Fibroblast of skin of right quadriceps (primary cell): ENCODE measurements around the gene CSNK1D.

Experiments used
- DNase-seq: peaks from one replicate; pipeline ENCODE4 v3.0.0-alpha.2; 2013

The CSNK1D gene

DNA sequence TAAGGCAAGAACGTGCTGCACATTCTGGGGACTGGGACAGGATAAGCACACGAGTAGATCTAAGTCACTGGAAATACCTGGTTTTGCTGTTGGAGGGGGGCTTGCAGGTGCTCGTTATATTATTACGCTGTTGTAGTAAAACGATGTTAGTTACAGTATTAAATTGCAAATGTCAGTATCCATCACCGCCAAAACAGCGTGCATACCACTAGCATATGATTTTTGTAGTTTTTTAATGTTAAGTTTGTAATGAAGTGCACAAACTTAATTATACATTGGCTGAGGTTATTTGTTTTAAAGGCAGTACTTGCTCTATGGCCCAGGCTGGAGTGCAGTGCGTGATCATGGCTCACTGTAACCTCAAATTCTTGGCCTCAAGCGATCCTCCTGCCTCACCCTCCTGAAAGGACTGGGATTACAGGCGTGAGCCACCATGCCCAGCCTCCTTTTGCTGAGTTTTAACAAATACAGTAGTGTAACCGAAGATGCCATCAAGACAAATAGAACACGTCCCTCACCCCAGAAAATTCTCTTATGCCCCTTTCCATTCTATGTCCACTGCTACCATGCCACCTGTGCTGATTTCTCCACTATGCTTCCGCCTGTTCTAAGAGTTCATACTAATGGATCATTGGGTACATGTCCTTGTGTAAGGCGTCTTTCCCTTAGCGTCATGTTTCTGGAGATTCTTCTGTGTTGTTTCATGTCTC is 20.7 kb upstream of the CSNK1D start:
- no peak for DNase-seq

DNA sequence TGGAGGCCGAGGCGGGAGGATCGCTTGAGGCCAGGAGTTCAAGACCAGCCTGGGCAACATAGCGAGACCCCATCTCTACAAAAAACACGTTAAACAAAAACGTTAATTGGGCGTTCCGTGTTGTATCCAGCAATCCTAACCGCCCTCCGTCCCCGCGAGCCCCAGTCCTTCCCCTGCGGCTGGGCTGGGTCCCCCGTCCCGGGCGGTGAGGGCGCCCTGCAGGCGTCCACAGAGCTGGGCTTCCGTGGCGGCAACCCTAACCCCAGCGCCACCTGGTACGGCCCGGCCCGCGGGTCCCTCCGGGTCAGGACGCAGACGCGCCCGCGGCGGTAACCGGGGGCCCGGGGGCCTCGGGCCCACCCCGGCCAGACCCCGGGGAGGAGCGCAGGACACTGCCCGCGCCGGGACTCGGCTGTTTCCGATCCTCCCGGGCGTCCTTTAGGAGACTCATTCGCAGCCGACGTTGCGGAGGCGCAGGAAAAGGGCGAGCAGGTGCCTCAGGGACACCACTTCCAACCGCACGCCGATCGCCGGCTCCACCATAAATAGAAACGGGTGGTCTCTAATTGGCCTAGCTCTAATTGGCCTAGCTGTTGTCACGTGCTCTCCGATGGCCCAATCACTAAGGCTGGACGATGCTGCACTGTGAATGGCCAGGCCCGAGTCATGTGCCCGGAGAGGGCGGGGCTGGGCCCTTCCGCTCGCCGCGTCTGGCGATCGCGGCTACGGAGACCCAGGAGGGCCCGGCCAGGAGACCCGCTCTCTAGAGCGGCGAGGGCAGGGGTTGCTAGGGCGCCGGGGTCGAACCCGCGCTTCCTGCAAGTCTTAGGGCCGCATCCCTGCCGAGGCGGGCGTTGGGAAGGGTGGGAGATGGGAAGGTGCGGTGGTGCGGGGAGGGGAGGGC is 19.0 kb upstream of the CSNK1D start:
- peak; percentile 98 for DNase-seq

DNA sequence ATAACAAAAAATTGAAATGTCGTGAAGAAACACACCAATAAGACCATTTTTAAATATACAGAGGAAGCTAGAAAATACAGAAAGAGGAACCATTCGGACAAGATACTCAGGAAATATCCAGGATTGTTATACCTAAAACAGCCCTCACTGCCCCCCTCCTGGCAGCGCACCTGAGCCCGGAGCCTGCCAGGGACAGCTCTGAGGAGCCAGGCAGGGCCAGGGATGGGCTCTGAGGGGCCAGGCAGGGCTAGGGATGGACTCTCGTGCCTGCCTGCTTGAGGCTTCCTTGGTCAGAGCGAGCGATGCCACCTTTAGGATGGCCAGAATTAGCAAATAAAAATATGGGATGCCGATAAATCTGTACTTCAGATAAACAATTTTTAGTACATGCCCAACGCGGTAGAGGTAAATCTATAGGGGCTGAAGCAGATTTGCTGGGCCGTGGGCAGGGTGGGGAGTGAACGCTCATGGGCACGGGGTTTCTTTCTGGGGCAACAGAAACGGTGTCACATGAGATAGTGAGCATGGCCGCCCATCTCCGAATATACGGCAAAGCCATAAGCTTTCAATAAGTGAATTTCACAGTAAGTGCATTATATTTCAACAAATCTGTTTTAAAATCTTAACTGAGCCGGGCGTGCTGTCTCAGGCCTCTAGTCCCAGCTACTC is 18.2 kb upstream of the CSNK1D start:
- no peak for DNase-seq

DNA sequence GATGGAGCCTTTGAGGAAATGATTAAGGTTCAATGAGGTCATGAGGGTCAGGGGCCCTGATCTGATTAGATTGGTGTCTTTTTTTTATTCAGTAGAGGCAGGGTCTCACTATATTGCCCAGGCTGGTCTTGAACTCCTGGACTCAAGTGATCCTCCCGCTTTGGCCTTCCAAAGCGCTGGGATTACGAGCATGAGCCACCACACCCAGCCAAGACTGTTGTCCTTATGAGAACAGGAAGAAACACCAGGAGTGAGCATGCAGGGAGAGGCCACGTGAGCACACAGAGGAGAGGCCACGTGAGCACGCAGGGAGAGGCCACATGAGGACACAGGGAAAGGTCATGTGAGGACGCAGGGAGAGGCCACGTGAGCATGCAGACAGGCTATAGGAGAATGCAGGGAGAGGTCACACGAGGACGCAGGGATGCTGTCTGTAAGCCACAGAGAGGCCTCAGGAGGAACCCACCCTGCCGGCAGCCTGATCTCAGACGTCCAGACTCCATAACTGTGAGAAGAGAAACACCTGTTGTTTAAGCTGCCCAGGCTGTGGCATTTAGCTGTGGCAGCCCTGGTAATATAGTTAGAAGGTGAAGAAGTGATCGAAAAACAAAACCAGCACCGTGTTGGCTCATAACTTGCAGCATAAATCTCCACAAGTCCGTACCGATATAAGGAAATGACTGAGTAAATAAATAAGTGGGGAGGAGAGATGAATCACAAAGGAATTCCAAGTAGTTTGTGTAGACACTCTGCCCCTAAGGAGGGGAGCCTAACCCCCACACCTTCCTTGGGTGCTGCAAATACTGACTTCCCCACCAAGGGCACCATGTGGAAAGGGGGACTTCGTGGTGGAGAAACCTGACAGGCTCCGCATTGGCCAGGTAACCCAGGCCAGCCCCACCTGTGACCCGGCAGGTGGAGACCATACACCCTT is 14.6 kb upstream of the CSNK1D start:
- peak; percentile 39 for DNase-seq

DNA sequence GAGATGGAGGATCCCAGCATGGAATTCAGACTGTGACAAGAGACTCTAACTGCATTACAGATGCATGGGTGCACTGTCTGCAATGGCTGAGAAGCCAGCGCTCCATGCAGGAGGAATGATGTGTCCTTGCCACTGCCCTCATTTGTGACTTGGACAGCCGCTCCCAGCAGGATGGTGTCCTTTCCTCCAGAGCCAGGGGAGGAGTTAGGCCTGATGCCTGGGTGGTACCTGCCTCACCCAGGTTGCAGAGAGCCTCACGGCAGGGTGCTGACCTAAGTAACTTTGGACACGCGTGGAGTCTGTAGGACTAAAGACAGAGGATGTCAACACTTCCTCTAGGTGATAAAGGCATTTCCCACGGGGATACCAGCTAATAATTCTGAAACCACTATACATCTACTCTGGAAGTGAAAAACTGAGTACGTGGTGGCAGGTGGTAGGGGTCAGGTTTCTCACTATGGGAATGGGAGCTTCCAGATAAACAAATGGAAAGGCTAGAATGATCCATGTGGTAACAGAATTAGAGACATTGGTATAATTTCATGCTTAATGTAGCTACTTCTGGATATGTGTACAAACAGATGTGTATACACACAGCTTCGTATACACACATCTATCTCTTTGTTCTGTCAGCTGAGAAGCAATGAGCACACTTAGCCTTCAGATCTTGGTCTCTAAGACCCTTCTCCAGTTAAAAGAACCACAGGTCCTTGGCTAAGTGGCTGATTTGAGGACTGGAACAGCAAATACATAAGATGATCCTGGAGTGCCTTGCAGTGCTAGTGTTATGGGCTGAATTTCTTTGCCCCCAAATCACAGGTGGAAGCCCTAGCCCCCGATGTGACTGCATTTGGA is 13.7 kb upstream of the CSNK1D start:
- no peak for DNase-seq

DNA sequence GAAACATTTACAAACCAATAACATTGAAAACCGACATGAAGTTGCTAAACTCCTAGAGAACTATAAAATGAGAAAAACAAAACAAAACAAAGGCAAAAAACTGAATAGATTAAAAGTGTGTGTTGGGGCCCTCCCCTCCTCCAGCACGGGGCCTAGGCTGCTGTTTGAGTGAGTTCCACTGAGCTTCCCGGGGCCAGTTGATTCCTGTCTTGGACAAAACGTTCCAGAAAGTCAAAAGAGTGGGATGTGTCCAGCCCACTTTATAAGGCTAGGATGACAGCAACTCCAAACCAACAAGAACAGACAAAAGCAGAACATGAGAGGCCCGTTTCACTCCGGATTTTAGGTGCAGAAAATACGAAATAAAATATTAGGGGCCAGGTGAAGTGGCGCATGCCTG is 11.6 kb upstream of the CSNK1D start:
- DNase-seq: no peak

DNA sequence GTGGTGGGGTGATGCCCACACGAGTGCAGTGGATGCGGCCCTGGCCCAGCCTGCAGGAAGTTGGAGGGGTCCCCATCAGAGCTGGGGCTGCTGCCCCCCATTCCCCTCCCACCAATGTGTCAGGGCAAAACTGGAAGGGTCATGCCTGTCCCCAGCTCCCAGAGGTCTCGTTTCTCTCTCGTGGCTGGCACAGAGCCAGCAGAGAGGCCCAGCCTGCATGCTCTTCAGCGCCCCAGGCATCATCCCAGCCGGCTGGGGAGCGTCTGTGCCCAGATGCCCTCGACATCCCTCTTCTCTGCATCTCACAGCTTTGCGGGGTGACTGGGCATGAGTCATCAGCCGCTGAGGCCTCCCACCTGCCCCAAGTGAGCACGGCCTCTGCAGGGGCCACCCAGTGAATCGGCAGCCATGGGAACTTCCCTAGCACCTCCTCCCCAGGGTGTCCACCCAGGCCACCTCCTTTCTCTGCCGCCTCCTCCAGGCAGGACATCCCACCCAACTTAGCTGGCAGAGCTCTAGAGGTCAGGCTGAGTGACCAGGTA is 9.8 kb upstream of the CSNK1D start:
- peak; percentile 53 for DNase-seq

DNA sequence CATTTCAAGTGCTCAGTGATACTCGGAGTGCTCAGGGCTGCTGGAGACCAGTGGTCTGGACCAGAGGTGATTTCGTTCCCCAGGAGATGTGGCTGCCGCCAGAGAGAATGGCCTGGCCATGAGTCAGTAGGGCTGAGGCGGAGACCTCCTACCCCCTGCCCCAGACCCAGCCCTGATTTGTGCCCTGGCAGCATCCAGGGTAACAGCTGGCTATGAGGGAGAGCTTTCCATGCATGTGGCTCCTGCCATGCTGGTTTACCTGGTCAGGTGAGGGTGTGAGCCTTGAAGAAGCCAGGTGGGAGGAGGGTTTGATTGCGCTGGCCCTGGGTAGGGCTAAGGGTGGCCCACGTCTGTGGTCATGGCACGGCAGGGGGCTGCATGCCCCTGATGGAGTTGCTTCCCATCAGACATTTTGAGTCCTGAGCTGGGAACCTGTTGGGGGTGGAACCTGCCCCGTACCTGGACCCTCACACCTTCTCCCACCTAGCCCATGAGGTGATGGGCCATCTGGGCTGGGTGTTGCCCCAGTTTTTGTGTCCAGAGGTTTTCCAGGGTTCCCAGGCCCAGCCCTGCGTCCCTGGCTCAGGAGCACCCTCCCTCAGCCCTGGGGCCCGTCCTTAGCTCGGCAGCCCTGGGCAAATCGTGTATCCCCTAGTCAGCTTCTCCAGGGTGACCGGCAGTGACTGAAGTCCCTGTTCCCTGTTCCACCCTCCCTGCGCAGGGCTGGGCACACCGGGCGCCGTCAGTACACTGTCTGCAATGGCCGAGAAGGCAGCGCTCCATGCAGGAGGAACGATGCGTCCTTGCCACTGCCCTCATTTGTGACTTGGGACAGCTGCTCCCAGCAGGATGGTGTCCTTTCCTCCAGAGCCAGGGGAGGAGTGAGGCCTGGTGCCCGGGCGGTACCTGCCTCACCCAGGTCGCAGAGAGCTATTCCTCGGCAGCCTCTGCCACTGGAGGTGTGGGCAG is 9.0 kb upstream of the CSNK1D start:
- no peak for DNase-seq

DNA sequence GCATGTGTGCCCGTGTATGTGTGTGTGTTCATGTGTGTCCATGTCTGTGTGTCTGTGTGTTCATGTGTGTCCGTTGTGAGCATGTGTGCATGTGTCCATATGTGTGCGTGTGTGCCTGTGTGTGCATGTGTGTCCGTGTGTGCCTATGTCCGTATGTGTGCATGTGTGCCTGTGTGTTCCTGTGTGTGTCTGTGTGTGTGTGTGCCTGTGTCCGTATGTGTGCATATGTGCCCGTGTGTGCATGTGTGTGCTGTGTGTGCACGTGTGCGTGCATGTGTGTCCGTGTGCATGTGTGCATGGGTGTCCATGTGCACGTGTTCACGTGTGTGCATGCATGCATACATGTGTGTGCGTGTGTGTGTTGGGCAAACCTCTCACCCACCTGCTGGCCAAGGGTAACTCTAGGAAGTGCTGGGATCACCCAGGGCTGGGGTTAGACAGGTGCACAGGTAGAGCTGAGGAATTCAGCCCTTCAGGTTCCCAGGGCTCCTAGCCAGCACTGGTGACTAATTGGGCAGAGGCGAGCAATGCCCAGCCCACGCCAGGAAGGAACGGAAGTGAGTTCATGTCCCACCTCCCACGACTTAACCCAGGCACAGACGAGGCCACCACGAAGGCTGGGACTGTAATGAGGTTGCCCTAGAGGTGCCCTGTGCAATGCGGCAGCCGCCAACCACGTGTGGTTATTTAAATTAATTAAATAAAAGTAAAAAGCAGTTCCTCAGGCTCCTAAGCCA is 8.2 kb upstream of the CSNK1D start:
- no peak for DNase-seq

DNA sequence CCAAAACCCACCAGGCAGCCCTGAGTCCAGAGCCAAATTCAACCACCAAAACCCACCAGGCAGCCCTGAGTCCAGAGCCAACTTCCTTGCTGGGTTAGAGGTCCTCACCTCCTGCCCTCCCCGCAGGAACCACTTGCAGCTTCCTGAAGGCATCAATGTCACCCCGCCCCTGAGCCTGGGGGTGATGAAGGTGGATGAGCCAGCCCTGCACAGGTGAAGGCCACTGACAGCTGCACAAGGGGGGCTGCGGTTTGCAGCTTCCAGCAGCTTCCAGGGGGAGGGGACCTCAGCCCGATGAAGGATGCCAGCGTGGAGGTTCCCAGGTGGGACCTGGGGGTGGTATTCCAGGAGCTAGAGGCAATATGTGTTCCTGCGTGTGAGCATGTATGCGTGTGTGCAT is 7.6 kb upstream of the CSNK1D start:
- no peak for DNase-seq

DNA sequence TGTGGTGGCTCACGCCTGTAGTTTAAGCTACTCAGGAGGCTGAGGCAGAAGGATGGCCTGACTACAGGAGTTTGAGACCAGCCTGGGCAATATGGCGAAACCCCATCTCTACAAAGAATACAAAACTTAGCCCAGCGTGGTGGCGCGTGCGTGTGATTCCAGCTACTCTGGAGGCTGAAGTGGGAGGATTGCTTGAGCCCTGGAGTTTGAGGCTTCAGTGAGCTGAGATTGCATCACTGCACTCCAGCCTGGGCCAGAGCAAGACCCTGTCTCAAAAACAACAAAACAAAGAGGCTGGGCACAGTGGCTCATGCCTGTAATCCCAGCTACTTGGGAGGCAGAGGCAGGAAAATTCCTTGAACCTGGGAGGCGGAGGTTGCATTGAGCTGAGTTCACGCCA is 7.0 kb upstream of the CSNK1D start:
- DNase-seq: no peak

DNA sequence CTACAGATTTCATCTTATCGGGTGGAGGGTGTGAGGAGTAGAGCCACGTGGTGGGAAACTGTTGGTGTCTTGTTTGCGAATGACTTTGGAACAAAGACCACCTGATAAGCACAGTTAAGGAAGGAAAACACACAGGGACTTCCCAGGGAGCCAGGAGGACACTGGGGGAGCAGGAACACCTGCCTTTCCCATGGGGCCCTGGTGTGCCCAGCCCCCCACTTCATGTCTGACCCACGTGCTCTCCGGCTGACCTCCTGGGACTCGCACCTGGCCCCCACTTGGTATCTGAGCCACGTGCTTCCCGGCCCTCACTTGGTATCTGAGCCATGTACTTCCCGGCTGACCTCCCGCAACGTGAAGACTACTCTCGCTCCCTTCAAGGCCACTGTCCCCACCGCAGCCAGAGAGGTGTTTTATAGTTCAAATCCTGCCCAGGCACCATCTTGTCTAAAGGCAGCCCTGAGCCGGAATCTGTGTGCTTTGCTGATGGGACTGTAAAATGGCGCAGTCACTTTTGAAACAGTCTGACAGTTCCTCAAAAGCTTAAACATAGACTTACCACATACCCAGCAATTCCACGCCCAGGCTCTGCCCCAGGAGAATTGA is 5.4 kb upstream of the CSNK1D start:
- no peak for DNase-seq

DNA sequence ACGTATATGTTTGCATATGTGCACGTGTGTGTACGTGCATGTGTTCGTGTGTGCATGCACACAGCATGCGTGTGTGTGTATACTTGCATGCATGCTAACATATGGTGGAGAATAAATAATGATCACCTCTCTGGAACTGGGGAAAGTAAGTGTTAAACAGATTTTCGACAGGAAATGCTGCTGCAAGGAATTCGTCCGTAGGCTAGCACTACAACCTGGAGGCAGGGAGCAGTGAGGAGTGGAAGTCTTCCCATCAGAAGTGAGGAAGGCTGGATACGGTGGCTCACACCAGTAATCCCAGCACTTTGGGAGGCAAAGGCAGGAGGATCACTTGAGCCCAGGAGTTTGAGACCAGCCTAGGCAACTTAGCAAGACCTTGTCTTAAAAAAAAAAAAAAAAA is 4.8 kb upstream of the CSNK1D start:
- no peak for DNase-seq

DNA sequence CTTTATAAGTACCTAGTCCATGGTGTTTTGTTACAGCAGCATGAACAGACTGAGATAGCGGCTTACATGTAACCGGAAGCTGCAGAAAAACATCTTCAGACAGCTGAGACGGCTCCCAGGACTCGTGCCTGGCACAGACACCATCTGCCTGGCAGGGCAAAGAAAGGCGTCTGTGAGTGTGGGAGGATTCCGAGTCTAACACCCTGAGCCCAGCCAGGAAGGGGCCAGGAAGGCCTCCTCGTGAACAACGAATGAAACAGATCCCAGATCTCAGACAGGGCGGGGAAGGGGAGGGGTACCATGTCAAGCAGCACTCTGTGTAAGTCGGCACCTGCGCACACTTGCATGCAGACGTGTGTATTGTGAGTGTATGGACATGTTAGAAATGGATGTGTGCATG is 4.4 kb upstream of the CSNK1D start:
- DNase-seq: no peak

DNA sequence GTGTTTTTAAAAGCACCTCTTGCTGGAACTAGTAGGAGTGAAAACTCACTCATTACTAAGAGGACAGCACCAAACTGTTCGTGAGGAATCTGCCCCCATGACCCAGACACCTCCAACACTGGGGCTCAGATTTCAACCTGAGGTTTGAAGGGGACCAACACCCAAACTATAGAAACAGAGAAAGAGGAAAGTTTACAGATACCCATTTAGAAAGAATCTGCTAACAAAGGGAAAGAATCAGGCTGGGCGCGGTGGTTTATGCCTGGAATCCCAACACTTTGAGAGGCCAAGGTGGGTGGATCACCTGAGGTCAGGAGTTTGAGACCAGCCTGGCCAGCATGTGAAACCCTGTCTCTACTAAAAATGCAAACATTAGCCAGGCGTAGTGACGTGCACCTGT is 3.4 kb upstream of the CSNK1D start:
- DNase-seq: no peak

DNA sequence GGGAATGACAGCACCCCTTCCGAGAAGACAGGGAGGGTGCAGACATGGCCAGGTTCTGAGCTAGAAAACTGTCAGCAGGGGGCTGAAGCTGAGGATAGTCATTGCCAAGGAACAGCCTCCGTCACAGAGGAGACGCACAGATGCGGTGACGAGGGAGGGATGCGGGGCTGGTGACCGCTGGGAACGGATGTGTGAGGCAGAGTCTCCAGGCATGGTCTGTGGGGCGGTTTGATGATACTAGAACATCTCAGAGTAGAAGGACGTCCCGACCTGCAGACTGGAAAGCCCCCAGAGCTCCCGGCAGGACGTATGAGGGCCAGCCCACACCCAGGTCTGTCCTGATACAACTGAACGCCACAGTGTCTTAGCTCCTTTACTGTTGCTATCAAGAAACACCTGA is 1.8 kb upstream of the CSNK1D start:
- no peak for DNase-seq

DNA sequence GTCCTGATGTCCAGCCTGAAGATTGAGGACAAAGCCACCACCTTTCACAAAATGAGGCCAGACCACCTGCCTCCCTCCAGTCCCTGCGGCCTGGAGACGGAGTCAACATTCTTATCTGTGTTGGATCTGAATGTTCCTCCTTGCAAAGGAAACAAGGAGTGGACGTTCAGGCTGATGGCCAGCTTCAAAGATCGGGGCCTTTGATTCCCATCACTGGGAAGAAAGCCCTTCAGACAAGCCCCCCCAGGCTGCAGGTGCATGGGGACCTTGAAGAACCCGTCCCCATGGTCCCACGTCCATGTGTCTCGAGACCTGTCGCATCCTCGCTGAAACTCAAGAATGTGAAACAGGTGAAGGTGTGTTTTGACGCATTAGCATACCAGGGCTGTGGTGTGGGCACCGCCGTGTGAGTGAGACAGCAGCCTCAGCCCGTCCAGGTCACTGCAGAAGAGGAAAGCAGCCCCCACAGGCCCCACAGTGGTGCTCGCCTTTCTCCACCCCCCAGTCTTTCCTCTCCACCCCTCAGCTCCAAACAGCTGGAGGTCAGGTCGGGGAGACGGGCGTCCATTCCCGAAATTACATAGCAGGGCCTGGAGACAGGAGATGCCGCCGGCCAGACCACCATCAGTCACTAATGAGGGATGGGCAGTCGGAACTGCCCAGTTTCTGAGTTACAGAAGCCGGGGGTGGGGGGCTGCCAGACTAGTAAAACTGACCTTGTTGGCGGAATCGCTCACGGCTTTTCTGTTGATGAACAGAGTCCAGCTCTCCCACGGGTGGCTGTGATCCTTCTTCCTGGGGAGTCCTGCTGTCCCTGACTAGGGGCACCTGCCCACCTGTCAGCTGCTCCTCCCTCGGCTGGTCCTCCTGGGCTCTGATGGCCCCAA is 877 bp upstream of the CSNK1D start:
- no peak for DNase-seq
